ENCODE measurements around the gene KCNE3.

- TF ChIP-seq CTCF (conservative IDR thresholded peaks at IDR 0.05; ENCODE audit: low read length) (no peak), EZH2phosphoT487 (IDR thresholded peaks at IDR 0.05; ENCODE audit: borderline replicate concordance) (no peak)
Measured at GRCh38 chr11:74412321-74412720, 55.0 kb downstream of the KCNE3 start.
